SJCRH30 (cell line): Measurements from ENCODE around the gene ANKRD26. TPM values are rescaled to one million over a fixed set of nuclear protein-coding genes. Genes with fewer than 3 reads are reported as not detected.
"Not testable (repeated sequence)": the region's sequence is repeated elsewhere in the genome, so short reads cannot be mapped to it uniquely, and the experiment has no call there.

Experiments
- DNase-seq, 2 experiments: peaks; one replicate each; pipeline ENCODE4 v3.0.0-alpha.2; 2015 to 2020
- H3K27ac ChIP-seq: fragments of 250-450 bp; sonication (Bioruptor Pico); 2 replicates; pipeline ENCODE4 v1.5.1; 2020; ENCODE audit warnings: mild to moderate bottlenecking, moderate library complexity
- H3K27me3 ChIP-seq: fragments of 250-450 bp; sonication (Bioruptor Pico); 2 replicates; pipeline ENCODE4 v1.5.1; 2020; ENCODE audit warnings: mild to moderate bottlenecking, moderate library complexity
- H3K36me3 ChIP-seq: fragments of 250-450 bp; sonication (Bioruptor Pico); 2 replicates; pipeline ENCODE4 v1.5.1; 2020; ENCODE audit warnings: mild to moderate bottlenecking, moderate library complexity
- H3K4me1 ChIP-seq: fragments of 250-450 bp; sonication (Bioruptor Pico); 2 replicates; pipeline ENCODE4 v1.5.1; 2020; ENCODE audit warnings: mild to moderate bottlenecking, moderate library complexity
- H3K4me3 ChIP-seq: fragments of 250-450 bp; sonication (Bioruptor Pico); 2 replicates; pipeline ENCODE4 v1.5.1; 2020; ENCODE audit warnings: mild to moderate bottlenecking, moderate library complexity
- H3K9me3 ChIP-seq: fragments of 250-450 bp; sonication (Bioruptor Pico); replicated peaks from 2 replicates; pipeline ENCODE4 v1.5.1; 2020; ENCODE audit warnings: mild to moderate bottlenecking, moderate library complexity
- total RNA-seq: library from RNA; depleted of rRNA; stranded (reverse); fragments of >200 nt; shearing (Covaris generic); gene quantifications from 2 replicates; pipeline ENCODE4 v1.2.3, GENCODE V29; 2014

ANKRD26 gene
- total RNA-seq, 1 experiment from 2014 or later: 13.9 TPM

DNA sequence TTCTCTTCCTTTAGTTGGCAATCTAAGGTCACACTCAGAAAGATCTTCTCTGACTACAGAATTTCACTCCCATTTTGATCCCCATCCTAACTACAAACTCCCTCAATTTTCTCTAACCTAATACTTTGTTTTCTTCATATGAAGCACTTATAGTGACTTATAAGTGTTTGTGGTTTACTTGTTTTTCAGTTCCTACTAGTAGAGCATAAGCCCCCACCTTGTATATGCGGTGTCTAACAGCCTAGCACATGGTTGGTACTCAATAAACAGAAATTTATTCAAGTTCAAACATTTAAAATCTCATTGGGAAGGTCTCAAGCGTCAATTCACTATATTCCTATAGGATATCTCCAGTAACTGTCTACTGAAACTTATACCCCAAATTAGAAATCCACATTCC is 35.2 kb downstream of the ANKRD26 start:
- Histone ChIP-seq H3K9me3 (no peaks in the 10 kb centered on the region), H3K27ac (no peak overlapping the region), H3K4me1 (no peaks in the 10 kb centered on the region), H3K27me3 (no peaks in the 10 kb centered on the region), H3K36me3 (peaks cover 24% of the 10 kb centered on the region), H3K4me3 (no peak overlapping the region)
- no peak for DNase-seq

DNA sequence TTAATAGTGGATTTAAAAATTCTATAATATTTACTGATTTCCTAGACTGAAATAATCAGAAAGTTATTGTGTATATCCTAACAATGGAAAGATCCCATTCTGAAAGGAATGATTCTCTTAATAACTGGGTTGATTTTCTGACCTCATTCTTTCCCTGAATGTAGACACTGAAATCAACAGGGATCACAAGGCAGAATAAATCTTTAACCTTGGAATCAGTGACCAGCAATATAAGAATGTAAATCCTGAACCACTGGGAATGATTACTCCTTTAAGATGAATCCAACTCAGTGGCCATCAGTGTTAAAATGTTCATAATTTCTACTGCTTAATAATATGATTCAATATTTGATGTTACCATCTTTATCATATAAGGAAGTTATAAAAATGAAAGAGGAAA is 47.6 kb downstream of the ANKRD26 start:
- no peak for DNase-seq
- Histone ChIP-seq H3K4me1 (no peaks in the 10 kb centered on the region), H3K27ac (no peak overlapping the region), H3K9me3 (no peaks in the 10 kb centered on the region), H3K27me3 (no peaks in the 10 kb centered on the region), H3K4me3 (no peak overlapping the region), H3K36me3 (peaks cover 23% of the 10 kb centered on the region)

DNA sequence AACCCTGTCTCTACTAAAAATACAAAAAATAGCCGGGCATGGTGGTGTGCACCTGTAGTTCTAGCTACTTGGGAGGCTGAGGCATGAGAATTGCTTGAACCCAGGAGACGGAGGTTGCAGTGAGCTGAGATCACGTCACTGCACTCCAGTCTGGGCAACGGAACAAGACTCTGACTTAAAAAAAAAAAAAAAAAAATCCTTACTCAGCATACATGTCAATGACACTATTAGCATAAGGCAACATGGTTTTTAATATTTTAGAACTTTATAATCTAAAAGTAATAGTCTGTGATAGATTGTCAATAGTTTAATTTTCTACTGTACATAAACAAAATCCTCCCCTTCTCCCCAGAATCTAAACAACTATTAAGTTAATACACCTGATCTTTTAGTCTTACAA is 55.0 kb downstream of the ANKRD26 start:
- not testable (repeated sequence) for H3K27me3 ChIP-seq, H3K27ac ChIP-seq, H3K4me3 ChIP-seq, H3K4me1 ChIP-seq, H3K9me3 ChIP-seq, DNase-seq
- peaks cover 19% of the 10 kb centered on the region for H3K36me3 ChIP-seq

DNA sequence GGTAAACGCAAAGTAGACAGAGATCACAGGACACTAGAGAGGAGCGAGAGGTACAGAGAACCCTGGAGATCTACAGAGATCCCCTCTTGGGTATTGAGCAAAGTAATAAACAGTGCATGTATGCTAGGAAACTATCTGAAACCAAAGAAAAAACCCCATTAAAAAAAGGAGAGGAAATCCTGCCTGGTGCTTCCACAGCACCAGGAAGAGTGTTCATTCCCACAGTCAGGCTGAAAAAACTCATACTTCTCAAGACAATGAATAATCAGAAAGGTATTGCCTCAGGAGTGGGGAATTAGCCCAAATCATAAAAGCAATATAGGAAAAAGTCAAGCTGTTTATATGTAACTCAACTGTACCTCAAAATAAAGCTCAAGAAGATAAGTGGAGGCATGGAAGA is 59.1 kb downstream of the ANKRD26 start:
- Histone ChIP-seq H3K4me1 (no peaks in the 10 kb centered on the region), H3K4me3 (no peak overlapping the region), H3K36me3 (peaks cover 14% of the 10 kb centered on the region), H3K9me3 (no peaks in the 10 kb centered on the region), H3K27ac (no peak overlapping the region), H3K27me3 (no peaks in the 10 kb centered on the region)
- DNase-seq: no peak

DNA sequence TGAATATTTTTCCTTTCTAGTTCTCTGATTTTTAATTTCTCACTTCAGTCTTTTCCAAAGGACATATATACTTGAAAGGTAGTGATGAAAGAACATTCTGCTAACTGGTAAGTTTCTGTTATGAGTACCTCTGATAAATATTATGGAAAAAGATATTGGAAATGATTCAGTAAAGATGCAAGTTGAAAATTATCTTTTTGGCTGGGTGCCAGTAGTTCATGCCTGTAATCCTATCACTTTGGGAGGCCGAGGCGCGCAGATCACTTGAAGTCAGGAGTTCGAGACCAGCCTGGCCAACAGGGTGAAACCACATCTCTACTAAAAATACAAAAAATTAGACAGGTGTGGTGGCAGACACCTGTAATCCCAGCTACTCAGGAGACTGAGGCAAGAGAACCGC is 62.1 kb downstream of the ANKRD26 start:
- DNase-seq: peak in 1 of 2 experiments; percentile 5
- peaks cover 13% of the 10 kb centered on the region for H3K36me3 ChIP-seq
- H3K4me3 ChIP-seq: no peak overlapping the region

DNA sequence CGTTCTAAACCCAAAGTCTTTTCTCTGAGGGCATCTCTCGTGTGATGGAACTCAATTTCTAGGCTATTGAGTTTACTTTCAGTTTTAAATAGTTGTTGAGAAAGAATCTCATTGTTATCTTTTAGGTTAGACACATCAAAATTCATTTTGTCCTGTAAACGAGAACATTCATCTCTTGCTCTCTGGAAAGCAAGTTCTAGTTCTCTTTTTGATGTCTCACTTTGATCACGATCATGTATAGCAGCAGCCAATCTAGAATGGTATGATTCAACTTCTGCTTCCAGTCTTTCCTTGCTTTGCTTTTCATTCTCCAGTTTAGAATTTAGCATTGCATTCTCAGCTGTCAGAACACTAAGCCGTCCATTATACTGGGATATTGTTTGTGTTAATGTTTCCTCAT is 65.1 kb downstream of the ANKRD26 start:
- H3K4me1 ChIP-seq: no peaks in the 10 kb centered on the region; the same call in 1 of the 2 replicates
- DNase-seq: peak in 1 of 2 experiments; percentile 3
- no peak overlapping the region for H3K4me3 ChIP-seq
- H3K9me3 ChIP-seq: no peaks in the 10 kb centered on the region
- no peak overlapping the region; the same call in 1 of the 2 replicates for H3K27ac ChIP-seq
- H3K36me3 ChIP-seq: peaks cover 9% of the 10 kb centered on the region; the same call in 1 of the 2 replicates
- no peaks in the 10 kb centered on the region for H3K27me3 ChIP-seq

More for the DNA sequence above, 62.1 kb downstream of the ANKRD26 start:
- Histone ChIP-seq H3K27ac (no peak overlapping the region), H3K4me1 (no peaks in the 10 kb centered on the region; the same call in 1 of the 2 replicates), H3K9me3 (no peaks in the 10 kb centered on the region), H3K27me3 (no peaks in the 10 kb centered on the region)

DNA sequence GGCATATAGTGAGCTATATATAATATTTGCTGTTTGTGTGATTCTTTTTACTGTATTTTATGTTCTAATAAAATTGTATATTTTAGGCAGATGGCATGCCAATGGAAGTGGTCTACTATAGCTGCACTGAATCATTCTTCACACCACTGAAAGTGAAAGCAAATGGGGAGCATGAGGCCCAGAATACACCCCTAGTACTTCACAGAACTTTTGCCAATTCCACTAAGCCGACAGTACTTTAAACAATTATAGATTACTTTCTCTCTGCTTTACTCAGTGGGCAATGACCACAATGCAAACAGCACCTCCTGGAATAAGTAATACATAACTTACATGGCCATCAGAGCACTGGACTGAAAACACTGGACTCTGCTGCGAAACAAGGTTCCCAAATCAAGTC is 70.2 kb downstream of the ANKRD26 start:
- H3K27ac ChIP-seq: no peak overlapping the region
- no peaks in the 10 kb centered on the region for H3K9me3 ChIP-seq
- H3K4me1 ChIP-seq: no peaks in the 10 kb centered on the region; the same call in 1 of the 2 replicates
- DNase-seq: no peak
- peaks cover 11% of the 10 kb centered on the region for H3K36me3 ChIP-seq
- no peak overlapping the region for H3K4me3 ChIP-seq
- H3K27me3 ChIP-seq: no peaks in the 10 kb centered on the region

DNA sequence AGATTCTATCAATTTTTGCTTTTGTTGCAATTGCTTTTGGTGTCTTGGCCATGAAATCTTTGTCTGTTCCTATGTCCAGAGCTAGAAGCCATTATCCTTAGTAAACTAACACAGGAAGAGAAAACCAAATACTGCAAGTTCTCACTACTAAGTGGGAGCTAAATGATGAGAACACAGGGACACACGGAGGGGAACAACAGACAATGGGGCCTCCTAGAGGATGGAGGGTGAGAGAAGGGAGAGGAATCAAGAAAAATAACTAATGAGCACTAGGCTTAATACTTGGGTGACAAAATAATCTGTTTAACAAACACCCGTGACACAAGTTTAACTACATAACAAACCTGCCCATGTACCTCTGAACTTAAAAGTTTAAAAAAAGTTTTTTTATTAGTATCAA is 78.2 kb downstream of the ANKRD26 start:
- H3K4me1 ChIP-seq: no peaks in the 10 kb centered on the region
- DNase-seq: no peak
- peaks cover 16% of the 10 kb centered on the region for H3K36me3 ChIP-seq
- no peaks in the 10 kb centered on the region for H3K27me3 ChIP-seq
- no peak overlapping the region for H3K27ac ChIP-seq
- H3K4me3 ChIP-seq: no peak overlapping the region
- no peaks in the 10 kb centered on the region for H3K9me3 ChIP-seq

DNA sequence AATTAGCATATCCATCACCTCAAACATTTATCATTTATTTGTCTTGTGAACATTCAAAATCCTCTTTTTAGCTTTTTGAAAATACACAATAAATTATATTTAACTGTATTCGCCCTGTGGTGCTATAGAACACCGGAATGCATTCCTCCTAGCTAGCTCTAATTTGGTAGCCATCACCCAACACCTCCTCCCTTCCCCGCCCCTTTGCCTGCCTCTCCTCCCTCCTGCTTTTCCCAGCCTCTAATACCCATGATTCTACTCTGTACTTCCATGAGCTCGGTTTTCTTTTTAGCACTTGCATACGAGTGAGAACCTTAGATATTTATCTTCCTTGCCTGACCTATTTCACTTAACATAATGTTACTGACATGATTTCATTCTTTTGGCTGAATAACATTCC is 80.1 kb downstream of the ANKRD26 start:
- H3K27me3 ChIP-seq: no peaks in the 10 kb centered on the region
- no peaks in the 10 kb centered on the region for H3K9me3 ChIP-seq

DNA sequence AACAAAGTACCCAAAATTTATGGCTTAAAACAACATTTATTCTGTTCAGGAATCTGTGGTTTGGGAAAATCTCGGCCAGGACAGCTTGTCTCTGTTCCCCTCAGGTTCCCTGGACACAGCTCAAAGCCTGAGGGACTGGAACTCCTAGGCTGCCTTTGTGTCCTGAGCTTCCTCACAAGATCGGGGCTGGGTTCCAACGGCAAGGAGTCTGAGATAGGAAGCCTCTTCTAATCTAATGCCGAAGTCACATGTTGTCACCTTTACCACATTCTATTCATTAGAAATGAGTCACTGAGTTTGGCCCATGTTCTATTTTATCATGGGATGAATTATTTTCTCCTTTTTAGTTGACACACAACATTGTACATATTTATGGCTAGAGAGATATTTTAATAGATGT is 80.5 kb downstream of the ANKRD26 start:
- H3K27me3 ChIP-seq: no peaks in the 10 kb centered on the region
- peaks cover 17% of the 10 kb centered on the region for H3K36me3 ChIP-seq
- H3K27ac ChIP-seq: no peak overlapping the region
- H3K4me3 ChIP-seq: no peak overlapping the region
- no peak for DNase-seq
- no peaks in the 10 kb centered on the region for H3K9me3 ChIP-seq
- H3K4me1 ChIP-seq: no peaks in the 10 kb centered on the region

More for the DNA sequence above, 80.1 kb downstream of the ANKRD26 start:
- Histone ChIP-seq H3K36me3 (peaks cover 17% of the 10 kb centered on the region), H3K27ac (no peak overlapping the region), H3K4me3 (no peak overlapping the region), H3K4me1 (no peaks in the 10 kb centered on the region)
- no peak for DNase-seq

DNA sequence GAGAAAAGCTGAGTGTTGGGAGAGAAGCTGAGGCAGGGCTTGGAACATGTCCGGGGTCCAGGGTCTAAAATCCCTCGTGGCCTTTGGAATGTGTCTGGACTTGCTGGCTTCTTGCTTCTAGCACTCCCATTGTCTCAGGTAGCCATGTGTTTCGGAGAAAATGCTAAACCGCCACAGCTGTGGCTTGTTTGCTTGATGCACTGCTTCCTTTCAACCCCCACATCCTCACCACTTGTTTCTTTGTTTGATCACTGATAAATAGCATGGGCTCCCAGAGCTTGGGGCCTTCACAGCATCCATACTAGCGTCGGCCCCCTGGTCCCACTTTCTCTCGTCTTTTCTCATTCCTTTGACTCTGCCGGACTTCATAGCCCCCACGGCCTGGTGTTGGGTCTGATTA is 102.7 kb downstream of the ANKRD26 start:
- DNase-seq: no peak
- H3K36me3 ChIP-seq: no peaks in the 10 kb centered on the region
- no peaks in the 10 kb centered on the region for H3K9me3 ChIP-seq
- no peaks in the 10 kb centered on the region for H3K27me3 ChIP-seq
- no peak overlapping the region for H3K4me3 ChIP-seq
- H3K4me1 ChIP-seq: no peaks in the 10 kb centered on the region
- H3K27ac ChIP-seq: no peak overlapping the region

DNA sequence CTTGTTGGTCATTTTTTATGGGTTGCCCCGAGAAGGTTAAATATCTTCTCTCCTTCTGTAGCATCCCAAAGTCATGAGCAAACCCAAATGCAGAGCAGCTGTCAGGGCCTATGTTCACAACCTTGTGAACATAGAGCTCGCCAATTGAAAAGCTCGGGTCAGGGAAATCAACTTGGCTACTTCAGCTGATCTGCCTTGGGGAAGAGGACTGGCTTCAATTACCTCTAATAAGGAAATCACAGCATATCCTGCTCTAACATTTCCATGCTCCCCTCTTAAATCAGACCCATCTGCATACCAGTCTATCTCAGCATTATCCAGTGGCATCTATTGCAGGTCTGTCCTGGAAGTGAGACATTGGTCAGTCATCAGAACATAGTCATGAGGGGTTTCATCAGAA is 105.6 kb downstream of the ANKRD26 start:
- Histone ChIP-seq H3K27ac (no peak overlapping the region), H3K4me1 (no peaks in the 10 kb centered on the region), H3K9me3 (no peaks in the 10 kb centered on the region), H3K4me3 (no peak overlapping the region), H3K27me3 (no peaks in the 10 kb centered on the region), H3K36me3 (no peaks in the 10 kb centered on the region)
- no peak for DNase-seq

DNA sequence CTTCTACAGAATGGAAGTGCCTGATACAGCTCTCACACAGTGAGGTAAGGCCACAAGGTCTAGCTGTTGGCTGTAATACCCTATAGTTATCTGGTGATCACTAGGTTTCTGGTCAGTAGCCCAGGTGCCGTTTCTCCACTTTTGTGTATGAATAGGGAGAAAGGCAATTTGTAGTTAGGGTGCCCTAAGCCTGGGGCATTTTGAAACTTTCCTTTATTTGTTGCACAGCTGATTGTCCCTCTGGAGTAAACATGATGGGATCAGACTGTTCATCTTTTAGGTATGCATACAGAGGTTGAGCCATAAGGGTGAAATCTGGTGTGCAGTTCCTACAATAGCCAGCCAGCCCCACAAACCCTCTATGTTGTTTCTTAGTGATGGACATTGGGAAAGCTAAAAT is 112.4 kb downstream of the ANKRD26 start:
- DNase-seq: no peak
- no peaks in the 10 kb centered on the region for H3K9me3 ChIP-seq
- no peak overlapping the region for H3K4me3 ChIP-seq
- H3K36me3 ChIP-seq: no peaks in the 10 kb centered on the region
- no peaks in the 10 kb centered on the region for H3K4me1 ChIP-seq
- H3K27me3 ChIP-seq: no peaks in the 10 kb centered on the region
- H3K27ac ChIP-seq: no peak overlapping the region

DNA sequence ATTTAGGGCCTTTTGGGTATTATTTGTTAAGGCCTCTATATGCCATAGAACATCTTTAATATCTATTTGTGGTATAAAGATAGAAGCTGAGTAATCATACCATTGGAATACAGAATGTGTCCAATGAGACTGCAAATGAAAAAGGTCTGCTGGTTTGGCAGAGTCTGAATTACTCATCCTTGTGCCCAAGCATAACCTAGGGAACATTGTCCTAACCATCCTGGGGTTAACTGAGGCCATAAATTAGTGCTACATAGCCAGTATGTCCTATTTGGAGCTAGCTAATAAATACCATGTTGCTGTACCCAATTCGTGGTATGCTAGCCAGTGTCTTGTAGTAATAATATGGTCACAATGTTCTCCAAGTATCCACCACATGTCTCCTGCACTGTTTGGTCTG is 117.1 kb downstream of the ANKRD26 start:
- no peak overlapping the region for H3K4me3 ChIP-seq
- DNase-seq: no peak
- H3K27me3 ChIP-seq: no peaks in the 10 kb centered on the region; the same call in 1 of the 2 replicates
- H3K4me1 ChIP-seq: no peaks in the 10 kb centered on the region
- no peaks in the 10 kb centered on the region for H3K9me3 ChIP-seq
- no peaks in the 10 kb centered on the region for H3K36me3 ChIP-seq
- H3K27ac ChIP-seq: no peak overlapping the region

DNA sequence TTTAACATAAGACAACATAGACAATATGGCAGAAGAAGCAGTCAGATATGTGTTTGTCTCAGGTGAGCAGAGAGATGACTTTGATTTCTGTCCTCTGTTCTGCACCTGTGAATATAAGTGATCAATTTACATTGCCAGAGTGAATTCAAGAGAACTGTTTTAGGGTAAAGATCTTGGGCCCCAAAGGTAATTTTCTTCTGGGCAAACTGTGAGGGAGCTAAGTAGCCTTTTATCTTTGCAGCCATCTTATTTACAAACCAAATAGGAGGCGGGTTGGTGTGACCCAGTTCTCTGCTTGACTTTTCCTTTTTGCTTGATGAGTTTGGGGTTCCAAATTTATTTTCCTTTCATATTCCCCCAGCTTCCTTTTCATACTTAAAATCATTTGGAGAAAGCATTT is 118.2 kb downstream of the ANKRD26 start:
- Histone ChIP-seq H3K36me3 (no peaks in the 10 kb centered on the region), H3K27me3 (no peaks in the 10 kb centered on the region; the same call in 1 of the 2 replicates), H3K9me3 (no peaks in the 10 kb centered on the region), H3K27ac (no peak overlapping the region), H3K4me3 (no peak overlapping the region), H3K4me1 (no peaks in the 10 kb centered on the region)
- no peak for DNase-seq

DNA sequence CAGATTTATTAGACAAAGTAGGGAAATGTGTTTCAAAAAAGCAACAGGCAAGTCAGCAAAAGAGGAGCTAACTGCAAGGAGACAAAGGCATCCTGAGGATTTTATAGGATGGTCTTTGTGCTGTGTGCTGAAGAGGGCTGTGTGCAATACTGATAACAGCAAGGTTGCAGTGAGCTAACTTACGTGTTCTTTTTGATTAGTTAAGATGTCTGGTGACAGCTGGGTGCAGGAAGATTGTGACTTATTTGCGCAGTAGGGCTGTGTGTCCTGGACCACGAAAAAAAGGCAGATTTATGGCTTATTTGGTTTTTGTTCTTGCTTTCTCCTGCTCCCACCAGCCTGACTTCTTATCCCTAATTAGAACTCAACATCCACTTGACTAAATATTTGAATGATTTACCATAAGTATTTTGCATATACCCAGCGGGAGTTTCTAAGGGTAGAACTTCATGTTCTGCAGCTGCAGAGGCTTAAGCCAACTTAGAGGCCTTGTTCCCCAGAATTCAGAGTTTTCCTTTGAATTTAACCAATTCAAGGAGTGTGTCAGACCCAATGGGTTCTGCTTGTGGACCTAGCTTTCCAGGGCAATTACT is 119.0 kb downstream of the ANKRD26 start:
- Histone ChIP-seq H3K4me1 (no peaks in the 10 kb centered on the region), H3K36me3 (no peaks in the 10 kb centered on the region), H3K9me3 (no peaks in the 10 kb centered on the region), H3K27ac (no peak overlapping the region), H3K27me3 (no peaks in the 10 kb centered on the region; the same call in 1 of the 2 replicates), H3K4me3 (no peak overlapping the region)
- DNase-seq: no peak
